B cell (primary cell): ENCODE results near the gene NLGN1. TPM values are rescaled to one million over a fixed set of nuclear protein-coding genes. Genes with fewer than 3 reads are reported as not detected.

Experiments used
- ATAC-seq: fragments of 200-7000 bp; cut with Tn5 transposase; one replicate; pipeline ENCODE4 v1.10.0; 2021; ENCODE audit warnings: low read depth, mild to moderate bottlenecking, moderate number of reproducible peaks, moderate library complexity
- CTCF ChIA-PET: fragments of 350-600 bp; sonication (Branson Sonifier 250); formaldehyde crosslinking; loops from one replicate; lab custom pipeline; 2021; ENCODE audit warnings: antibody characterized with exemption, inconsistent platforms; lab: Charles Lee
- POLR2A ChIA-PET: fragments of 350-600 bp; sonication (Branson Sonifier 250); formaldehyde crosslinking; loops from one replicate; lab custom pipeline; 2021; ENCODE audit warnings: antibody characterized with exemption; lab: Charles Lee
- DNase-seq: peaks from one replicate; pipeline ENCODE4 v3.0.0; 2013
- H2AFZ ChIP-seq: 2 replicates; pipeline ENCODE4 v1.6.1; 2012; ENCODE audit warnings: mild to moderate bottlenecking, low read depth, low read length; ENCODE audit not compliant: insufficient read depth, poor library complexity, severe bottlenecking
- H3K27ac ChIP-seq, 2 donors: 1 replicate in 1 of 2; 2 replicates in 1 of 2; pipeline ENCODE4 v1.5.1; 2012 to 2013; ENCODE audit warnings: low read length in 2 of 2, mild to moderate bottlenecking in 2 of 2, moderate library complexity in 1 of 2
- H3K27me3 ChIP-seq, 4 experiments: fragments of 200-600 bp in 1 of 4; sonication (generic) in 1 of 4; replicated peaks in 1 of 4; 1 replicate in 2 of 4; 2 replicates in 2 of 4; pipeline versions ENCODE4 v1.6.1 to v1.7.0; 2013 to 2016; ENCODE audit warnings: low read length in 3 of 4, mild to moderate bottlenecking in 2 of 4, mixed read lengths in 1 of 4, moderate library complexity in 1 of 4; ENCODE audit not compliant: insufficient read depth in 4 of 4, control insufficient read depth in 3 of 4; ENCODE audit errors: control extremely low read depth in 1 of 4
- H3K36me3 ChIP-seq, 2 experiments: replicated peaks in 1 of 2; 1 replicate in 1 of 2; 2 replicates in 1 of 2; pipeline versions ENCODE4 v1.6.1 to v1.7.1; 2013; ENCODE audit warnings: low read length in 1 of 2; ENCODE audit not compliant: insufficient read depth in 2 of 2, control insufficient read depth in 1 of 2; ENCODE audit errors: control extremely low read depth in 1 of 2, extremely low read depth in 1 of 2
- H3K4me1 ChIP-seq, 2 donors: fragments of 200-600 bp in 1 of 2; sonication (generic) in 1 of 2; 1 replicate in 1 of 2; 2 replicates in 1 of 2; pipeline versions ENCODE4 v1.5.1 to v1.6.1; 2013 to 2017; ENCODE audit warnings: low read length in 2 of 2; ENCODE audit not compliant: control insufficient read depth in 2 of 2, insufficient read depth in 2 of 2
- H3K4me2 ChIP-seq: replicated peaks from 2 replicates; pipeline ENCODE3; 2012; ENCODE audit warnings: mild to moderate bottlenecking, low read depth, low read length; ENCODE audit not compliant: poor library complexity, severe bottlenecking
- H3K4me3 ChIP-seq, 5 experiments: fragments of 200-600 bp in 1 of 5; sonication (generic) in 1 of 5; 1 replicate in 3 of 5; 2 replicates in 2 of 5; pipeline versions ENCODE4 v1.5.1 to v1.7.0; 2011 to 2016; ENCODE audit warnings: low read length in 4 of 5, mild to moderate bottlenecking in 4 of 5, low read depth in 2 of 5, control low read depth in 1 of 5, moderate library complexity in 1 of 5; ENCODE audit not compliant: insufficient read depth in 1 of 5; ENCODE audit errors: control extremely low read depth in 1 of 5, extremely low read depth in 1 of 5
- H3K79me2 ChIP-seq: fragments of 200-600 bp; sonication (generic); one replicate; pipeline ENCODE4 v1.6.0; 2016; ENCODE audit warnings: low read length; ENCODE audit not compliant: control insufficient read depth, insufficient read depth
- H3K9ac ChIP-seq: fragments of 200-600 bp; sonication (generic); 2 replicates; pipeline ENCODE4 v1.6.1; 2017; ENCODE audit warnings: mild to moderate bottlenecking, low read length, moderate library complexity
- H3K9me3 ChIP-seq, 3 donors: one replicate each; pipeline versions ENCODE4 v1.6.1 to v1.7.1; 2013; ENCODE audit warnings: low read length in 2 of 3; ENCODE audit not compliant: control insufficient read depth in 2 of 3, insufficient read depth in 1 of 3; ENCODE audit errors: control extremely low read depth in 1 of 3
- H4K20me1 ChIP-seq: 2 replicates; pipeline ENCODE4 v1.6.0; 2012; ENCODE audit warnings: mild to moderate bottlenecking, low read length; ENCODE audit not compliant: insufficient read depth, control insufficient read depth, poor library complexity, severe bottlenecking
- H3K27ac Mint-ChIP-seq: one replicate; pipeline ENCODE4 v1.8.0; 2021; ENCODE audit warnings: mixed read lengths
- H3K27me3 Mint-ChIP-seq: one replicate; pipeline ENCODE4 v1.8.0; 2021; ENCODE audit warnings: mixed read lengths
- H3K4me1 Mint-ChIP-seq: one replicate; pipeline ENCODE4 v1.8.0; 2021; ENCODE audit warnings: mixed read lengths
- H3K4me3 Mint-ChIP-seq: one replicate; pipeline ENCODE4 v1.8.0; 2021; ENCODE audit warnings: mixed read lengths
- H3K9me3 Mint-ChIP-seq: one replicate; pipeline ENCODE4 v1.8.0; 2022; ENCODE audit warnings: mixed read lengths; ENCODE audit not compliant: insufficient read depth
- EZH2 ChIP-seq: IDR thresholded peaks from 2 replicates; pipeline ENCODE4 v1.6.1; 2012; ENCODE audit warnings: borderline replicate concordance, low read depth, mild to moderate bottlenecking, moderate library complexity, low read length; ENCODE audit not compliant: insufficient read depth, poor library complexity, severe bottlenecking
- WGBS: methylation state at CpG from one replicate; pipeline ENCODE4 v1.1.5; 2013; ENCODE audit warnings: missing lambda C conversion rate; ENCODE audit not compliant: insufficient coverage; 5-methylcytosine and 5-hydroxymethylcytosine counted together
- intact Hi-C: fragments of 100-400 bp; cut with micrococcal nuclease; formaldehyde crosslinking; loops from one replicate; pipeline ENCODE4 v1.10.0; 2022
- polyA plus RNA-seq: library from polyadenylated mRNA; depleted of rRNA; stranded (reverse); fragments of >200 nt; gene quantifications from 2 replicates; pipeline ENCODE4 v1.2.3, GENCODE V29; 2012
- total RNA-seq, 2 donors: library from RNA; stranded (reverse); fragments of 120-200 nt in 1 of 2; gene quantifications; 1 replicate in 1 of 2; 2 replicates in 1 of 2; pipeline versions ENCODE4 v1.2.3 to v1.2.4, GENCODE V29; 2013 to 2022
- TF ChIP-seq, protein P1 (sequence below): fragments of 200-600 bp; IDR thresholded peaks from one replicate; pipeline ENCODE4 v1.8.0; 2022; ENCODE audit warnings: antibody characterized with exemption, mild to moderate bottlenecking

NLGN1 gene
- total and polyA plus RNA-seq, 2 donors (not counting 1 experiment from before 2014, with no cell fraction given): not detected

DNA sequence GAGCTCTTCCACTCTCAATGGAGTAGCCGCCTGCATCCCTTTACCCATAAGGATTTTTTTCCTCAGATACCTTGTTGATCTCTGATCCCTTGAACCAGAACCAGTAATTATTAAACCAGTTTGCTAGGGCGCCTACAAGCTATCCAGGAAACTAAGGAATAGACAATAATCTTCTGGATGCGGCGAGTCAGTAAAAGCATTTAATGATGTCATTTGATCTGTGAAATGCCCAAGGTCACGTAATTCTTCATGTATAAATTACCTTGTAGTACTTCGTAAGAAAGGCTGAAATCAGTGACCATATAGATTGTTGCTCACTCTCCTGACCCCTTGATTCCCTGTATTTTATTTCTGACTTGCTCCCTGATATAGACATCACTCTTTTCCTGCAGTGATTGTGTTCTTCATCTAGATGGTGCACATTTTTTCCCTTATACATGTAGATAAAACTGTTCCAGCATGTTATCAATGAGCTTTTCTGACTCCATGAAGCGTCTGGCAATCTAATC is 913.0 kb downstream of the NLGN1 start:
- no peak overlapping the region for H3K4me3 ChIP-seq
- Mint-ChIP-seq H3K27ac (no peak overlapping the region), H3K9me3 (no peaks in the 10 kb centered on the region), H3K27me3 (no peaks in the 10 kb centered on the region), H3K4me1 (no peaks in the 10 kb centered on the region), H3K4me3 (no peak overlapping the region)
- no peak overlapping the region for H3K27ac ChIP-seq
- no peaks in the 10 kb centered on the region for H3K36me3 ChIP-seq
- H3K9me3 ChIP-seq: no peaks in the 10 kb centered on the region
- no peaks in the 10 kb centered on the region for H3K79me2 ChIP-seq
- ChIA-PET POLR2A (no interaction called here), CTCF (no interaction called here)
- no peaks in the 10 kb centered on the region for H4K20me1 ChIP-seq
- intact Hi-C loops: no loop called here
- TF ChIP-seq EZH2: no peak
- TF ChIP-seq, protein P1, sequence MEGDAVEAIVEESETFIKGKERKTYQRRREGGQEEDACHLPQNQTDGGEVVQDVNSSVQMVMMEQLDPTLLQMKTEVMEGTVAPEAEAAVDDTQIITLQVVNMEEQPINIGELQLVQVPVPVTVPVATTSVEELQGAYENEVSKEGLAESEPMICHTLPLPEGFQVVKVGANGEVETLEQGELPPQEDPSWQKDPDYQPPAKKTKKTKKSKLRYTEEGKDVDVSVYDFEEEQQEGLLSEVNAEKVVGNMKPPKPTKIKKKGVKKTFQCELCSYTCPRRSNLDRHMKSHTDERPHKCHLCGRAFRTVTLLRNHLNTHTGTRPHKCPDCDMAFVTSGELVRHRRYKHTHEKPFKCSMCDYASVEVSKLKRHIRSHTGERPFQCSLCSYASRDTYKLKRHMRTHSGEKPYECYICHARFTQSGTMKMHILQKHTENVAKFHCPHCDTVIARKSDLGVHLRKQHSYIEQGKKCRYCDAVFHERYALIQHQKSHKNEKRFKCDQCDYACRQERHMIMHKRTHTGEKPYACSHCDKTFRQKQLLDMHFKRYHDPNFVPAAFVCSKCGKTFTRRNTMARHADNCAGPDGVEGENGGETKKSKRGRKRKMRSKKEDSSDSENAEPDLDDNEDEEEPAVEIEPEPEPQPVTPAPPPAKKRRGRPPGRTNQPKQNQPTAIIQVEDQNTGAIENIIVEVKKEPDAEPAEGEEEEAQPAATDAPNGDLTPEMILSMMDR: no peak
- no peak overlapping the region for H2AFZ ChIP-seq
- no peak for ATAC-seq
- H3K9ac ChIP-seq: no peak overlapping the region
- no peaks in the 10 kb centered on the region for H3K27me3 ChIP-seq
- no peaks in the 10 kb centered on the region for H3K4me1 ChIP-seq
- WGBS: 89% methylated on average over 3 of the region's 7 CpGs
- H3K4me2 ChIP-seq: no peak overlapping the region
- no peak for DNase-seq

DNA sequence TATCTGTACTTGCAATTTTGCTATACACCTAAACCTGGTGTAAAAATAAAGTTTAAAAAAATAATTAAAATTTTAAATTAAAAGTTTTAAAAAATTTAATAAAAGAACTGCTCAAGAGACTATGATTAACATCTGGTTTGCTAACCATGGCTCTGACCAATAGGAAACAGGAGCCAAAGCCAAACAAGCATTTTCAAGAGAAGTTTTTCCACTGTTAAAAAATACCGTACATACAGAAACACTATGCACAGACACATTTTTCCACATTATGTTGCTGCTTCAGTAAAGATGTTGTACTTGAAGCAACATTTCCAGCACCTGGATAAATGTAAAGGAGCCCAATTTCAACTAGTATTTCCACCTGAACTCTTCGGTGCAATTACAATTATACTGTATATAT is 917.7 kb downstream of the NLGN1 start:
- Histone ChIP-seq H4K20me1 (no peaks in the 10 kb centered on the region), H3K9me3 (no peaks in the 10 kb centered on the region), H3K79me2 (no peaks in the 10 kb centered on the region), H3K4me1 (no peaks in the 10 kb centered on the region), H3K27me3 (no peaks in the 10 kb centered on the region), H3K4me3 (no peak overlapping the region), H3K4me2 (no peak overlapping the region), H3K9ac (no peak overlapping the region), H2AFZ (no peak overlapping the region), H3K27ac (no peak overlapping the region), H3K36me3 (no peaks in the 10 kb centered on the region)
- Mint-ChIP-seq H3K9me3 (peaks cover 7% of the 10 kb centered on the region), H3K4me3 (no peak overlapping the region), H3K27ac (no peak overlapping the region), H3K4me1 (no peaks in the 10 kb centered on the region), H3K27me3 (no peaks in the 10 kb centered on the region)
- WGBS: no CpG with 5 or more reads among the region's 2 CpGs
- intact Hi-C loops: no loop called here
- ATAC-seq: no peak
- no peak for DNase-seq
- TF ChIP-seq, protein P1: no peak
- no peak for TF ChIP-seq EZH2
- POLR2A ChIA-PET: no interaction called here
- CTCF ChIA-PET: no interaction called here
